Neural cell (in vitro differentiated cells): ENCODE measurements around the gene IFNB1.

ENCODE experiments used
- CTCF ChIP-seq: fragments of 450-650 bp; IDR thresholded peaks from 2 replicates; pipeline ENCODE4 v1.5.1; 2014; ENCODE audit warnings: antibody characterized with exemption, mild to moderate bottlenecking, moderate library complexity; ENCODE audit not compliant: poor library complexity, severe bottlenecking
- EZH2 ChIP-seq: fragments of 200-600, 300-800 bp; shearing (Covaris generic), sonication (generic); IDR thresholded peaks from 2 replicates; pipeline ENCODE4 v1.6.1; 2014; ENCODE audit warnings: antibody characterized with exemption, low read length, borderline replicate concordance, mild to moderate bottlenecking; ENCODE audit not compliant: insufficient read depth, poor library complexity, severe bottlenecking
- MXI1 ChIP-seq: fragments of 450-650 bp; conservative IDR thresholded peaks from 2 replicates; pipeline ENCODE4 v1.6.1; 2014; ENCODE audit warnings: antibody characterized with exemption, mild to moderate bottlenecking; ENCODE audit not compliant: poor library complexity, severe bottlenecking
- RAD21 ChIP-seq: fragments of 450-650 bp; conservative IDR thresholded peaks from 2 replicates; pipeline ENCODE4 v1.6.1; 2014; ENCODE audit warnings: antibody characterized with exemption, mild to moderate bottlenecking, moderate library complexity
- REST ChIP-seq: IDR thresholded peaks from 2 replicates; pipeline ENCODE4 v1.6.1; 2012; ENCODE audit warnings: borderline replicate concordance

GRCh38 chr9:21030389-21031035 is 47.2 kb downstream of the IFNB1 start:
- TF ChIP-seq REST: no peak
- no peak for TF ChIP-seq CTCF
- no peak for TF ChIP-seq RAD21
- TF ChIP-seq EZH2: no peak
- no peak for TF ChIP-seq MXI1
